ENCODE data around the gene CST8.

CST8 gene

DNA sequence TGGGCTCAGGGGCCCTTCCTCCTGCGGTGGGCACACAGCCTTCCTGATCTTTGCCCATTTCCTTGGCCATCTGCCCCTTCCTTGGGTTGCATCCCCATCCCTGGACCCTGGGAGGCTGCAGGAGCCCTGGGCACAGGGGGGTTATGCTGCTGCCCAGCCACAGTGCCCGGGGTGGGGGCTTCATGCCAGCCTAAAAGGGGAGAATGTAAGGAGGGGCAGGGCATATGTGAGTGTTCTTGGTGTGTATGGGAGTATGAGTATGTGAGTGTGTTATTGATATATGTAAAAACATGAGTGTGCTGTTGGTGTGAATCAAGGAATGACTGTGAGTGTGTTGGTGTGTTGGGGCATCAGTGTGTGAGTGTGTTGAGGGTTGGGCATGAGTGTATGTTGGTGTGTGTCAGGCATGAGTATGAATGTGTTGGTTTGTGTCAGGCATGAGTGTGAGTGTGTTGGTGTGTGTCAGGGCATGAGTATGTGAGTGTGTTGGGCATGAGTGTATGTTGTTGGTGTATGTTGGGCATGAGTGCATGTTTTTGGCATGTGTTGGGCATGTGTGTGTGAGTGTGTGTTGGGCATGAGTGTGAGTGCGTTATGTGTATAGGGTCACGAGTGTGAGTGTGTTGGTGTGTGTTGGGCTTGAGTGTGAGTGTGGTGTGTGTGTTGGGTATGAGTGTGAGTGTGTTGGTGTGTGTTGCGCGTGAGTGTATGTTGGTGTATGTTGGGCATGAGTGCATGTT, 14.7 kb upstream of the CST8 start:
- no peak for DNase-seq

DNA sequence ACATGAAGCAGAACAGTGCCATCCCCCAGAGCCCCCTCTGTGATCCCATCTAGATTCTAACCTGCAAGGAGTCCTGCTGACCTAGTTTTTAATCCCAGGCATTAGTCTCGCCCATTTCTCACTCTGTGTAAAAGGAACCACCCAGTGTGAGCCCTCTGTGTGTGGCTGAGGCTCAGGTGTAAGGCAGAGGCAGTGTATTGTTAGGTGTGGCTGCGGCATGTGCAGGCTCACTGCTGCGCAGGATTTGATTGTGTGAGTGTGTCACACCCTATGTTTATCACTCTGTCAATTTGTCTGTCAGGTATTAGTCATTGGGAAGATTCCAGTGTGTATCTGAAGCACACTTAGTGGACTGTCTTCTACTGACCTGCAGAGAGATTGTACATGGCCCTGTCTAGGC, 13.7 kb upstream of the CST8 start:
- no peak for DNase-seq

GRCh38 chr20:23479043-23479442, 11.9 kb upstream of the CST8 start:
- no peak for DNase-seq

DNA sequence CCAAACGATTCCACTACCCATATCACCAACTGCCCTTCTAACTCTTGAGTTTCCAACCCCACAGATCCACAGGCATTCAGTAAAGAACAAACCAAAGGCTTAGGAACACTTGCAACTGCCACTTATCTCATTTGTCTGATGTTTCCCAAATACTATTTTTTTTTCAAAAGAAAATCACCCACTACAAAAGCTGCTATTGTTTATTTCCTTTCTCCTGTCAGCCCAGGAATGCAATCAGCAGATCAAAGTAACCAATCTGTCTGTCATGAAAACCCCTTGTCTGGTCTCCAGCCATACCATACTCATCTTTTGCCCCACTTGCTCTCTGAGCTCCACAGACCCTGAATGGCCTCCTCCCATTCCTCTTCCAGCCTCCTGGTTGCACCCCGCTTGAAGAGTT, 8.8 kb upstream of the CST8 start:
- DNase-seq, result no peak

DNA sequence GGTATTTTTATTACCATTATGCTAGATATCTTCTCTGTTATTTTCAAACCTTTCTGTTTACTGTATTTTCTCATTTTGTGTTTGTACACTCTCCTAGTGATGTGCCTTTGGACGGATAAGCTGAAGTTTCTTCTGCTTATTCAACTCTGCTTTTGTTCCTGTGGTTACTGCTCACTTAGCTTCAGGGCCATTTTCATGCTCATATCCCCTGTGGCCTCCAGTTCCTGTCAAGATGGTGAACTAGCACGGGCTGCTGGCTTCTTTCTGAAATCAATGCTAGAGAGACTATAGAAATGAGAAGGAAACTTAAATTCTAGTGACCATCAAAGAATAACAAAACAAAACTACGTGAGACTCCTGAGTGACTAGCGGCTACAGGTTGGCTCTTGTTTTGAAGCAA, 6.8 kb upstream of the CST8 start:
- DNase-seq, result no peak

- DNase-seq, result no peak
Observed at GRCh38 chr20:23488470-23488869, 2.4 kb upstream of the CST8 start.

- no peak for DNase-seq
Observed at GRCh38 chr20:23488996-23489395, 1.9 kb upstream of the CST8 start.

GRCh38 chr20:23492292-23492691, 1.4 kb downstream of the CST8 start:
- DNase-seq, result no peak

GRCh38 chr20:23493172-23493772, 2.4 kb downstream of the CST8 start:
- DNase-seq, result no peak

- no peak for DNase-seq
Observed at GRCh38 chr20:23497536-23497935, 6.6 kb downstream of the CST8 start.

DNA sequence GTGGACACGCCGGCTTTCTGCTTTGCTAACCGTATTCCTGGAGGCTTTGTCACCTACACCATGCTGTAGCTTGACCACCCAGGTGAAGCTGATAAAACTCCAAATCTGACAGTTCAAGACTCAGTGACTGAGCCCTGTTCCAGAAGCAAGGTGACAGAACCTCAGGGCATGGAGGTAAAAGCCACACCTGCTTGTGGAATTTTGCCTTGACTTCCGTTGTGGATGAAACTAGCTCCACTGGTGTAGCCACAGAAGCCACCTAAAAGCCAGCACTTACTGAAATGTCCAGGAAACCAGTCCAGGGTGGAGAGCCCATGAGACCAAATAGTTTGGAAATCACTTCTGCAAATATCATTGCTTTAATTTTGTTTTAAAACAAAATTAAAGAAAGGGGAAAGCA, 11.0 kb downstream of the CST8 start:
- no peak for DNase-seq

DNA sequence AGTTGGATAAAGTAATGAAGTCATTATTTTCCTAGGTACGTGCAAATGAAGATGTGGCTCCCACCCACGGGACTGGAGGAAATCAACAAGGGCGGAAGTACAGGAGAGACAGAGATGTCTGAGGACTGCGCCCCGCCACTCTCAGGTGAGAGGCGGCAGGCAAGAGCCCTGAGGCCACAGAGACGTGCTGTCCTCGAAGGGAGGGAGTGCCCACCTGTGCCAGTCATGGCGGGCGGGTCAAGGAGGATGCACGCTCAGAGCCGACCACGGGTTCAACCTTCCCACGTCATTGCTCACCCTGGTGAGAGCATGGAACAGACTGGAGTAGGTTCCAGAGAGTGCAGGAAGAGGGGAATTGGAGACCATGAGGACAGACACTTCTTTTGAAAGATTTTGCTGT, 12.7 kb downstream of the CST8 start:
- DNase-seq, result no peak

DNA sequence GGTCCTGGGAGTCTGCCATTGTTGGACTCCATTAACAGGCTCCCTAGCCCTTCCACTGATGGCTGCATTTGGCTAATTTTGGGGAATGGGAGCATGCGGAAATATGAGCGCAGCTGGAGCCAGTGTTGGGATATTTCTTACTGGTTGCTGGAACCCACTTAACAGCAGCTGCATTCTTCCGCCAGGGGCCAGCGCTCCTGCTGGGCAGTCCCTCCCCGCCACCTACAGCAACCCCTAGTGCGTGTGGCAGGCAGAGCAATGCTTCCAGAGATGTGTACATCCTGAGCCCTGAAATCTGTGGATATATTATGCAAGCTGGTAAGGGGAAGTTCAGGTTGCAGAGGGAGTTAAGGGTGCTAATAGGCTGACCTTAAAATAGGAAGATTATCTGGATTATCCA, 16.4 kb downstream of the CST8 start:
- DNase-seq, result no peak

DNA sequence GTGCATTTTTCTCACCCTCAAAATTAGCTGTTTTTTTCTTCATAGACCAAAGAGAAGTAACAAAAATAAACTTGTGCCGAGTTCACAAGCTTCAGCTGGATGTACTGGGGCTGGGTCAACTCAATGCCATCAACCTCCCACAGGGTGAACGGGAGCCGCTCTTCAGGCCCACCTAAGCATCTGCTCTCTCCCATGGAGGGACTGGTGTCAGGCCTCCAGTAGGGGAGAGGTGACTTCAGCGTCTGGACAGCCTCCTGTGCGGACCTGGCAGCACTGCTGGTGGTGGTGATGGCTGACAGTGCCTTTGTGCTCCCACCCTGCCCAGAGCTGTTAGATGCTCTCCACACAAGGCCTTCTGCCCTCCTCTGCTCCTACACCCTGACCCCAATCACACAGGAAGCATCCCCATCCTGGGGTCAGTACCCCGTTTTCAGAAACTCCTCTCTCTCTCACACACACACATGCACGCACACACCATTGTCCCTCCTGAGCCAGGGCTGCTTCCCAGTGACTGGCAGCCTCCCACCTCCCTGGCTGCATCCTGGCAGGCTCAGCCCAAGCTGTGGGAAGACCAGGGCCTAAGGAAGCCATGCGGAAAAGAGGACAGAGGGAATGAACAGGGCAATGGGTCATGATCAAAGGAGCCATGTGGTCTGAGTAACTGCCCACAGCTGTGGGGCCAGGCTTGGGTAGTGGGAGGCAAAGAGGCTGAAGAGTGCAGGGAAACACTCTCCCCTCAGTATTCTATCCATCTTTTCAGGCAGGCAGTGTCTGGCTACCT, 17.7 kb downstream of the CST8 start:
- no peak for DNase-seq

- DNase-seq, result no peak
Observed at GRCh38 chr20:23509247-23509913, 18.5 kb downstream of the CST8 start.

DNA sequence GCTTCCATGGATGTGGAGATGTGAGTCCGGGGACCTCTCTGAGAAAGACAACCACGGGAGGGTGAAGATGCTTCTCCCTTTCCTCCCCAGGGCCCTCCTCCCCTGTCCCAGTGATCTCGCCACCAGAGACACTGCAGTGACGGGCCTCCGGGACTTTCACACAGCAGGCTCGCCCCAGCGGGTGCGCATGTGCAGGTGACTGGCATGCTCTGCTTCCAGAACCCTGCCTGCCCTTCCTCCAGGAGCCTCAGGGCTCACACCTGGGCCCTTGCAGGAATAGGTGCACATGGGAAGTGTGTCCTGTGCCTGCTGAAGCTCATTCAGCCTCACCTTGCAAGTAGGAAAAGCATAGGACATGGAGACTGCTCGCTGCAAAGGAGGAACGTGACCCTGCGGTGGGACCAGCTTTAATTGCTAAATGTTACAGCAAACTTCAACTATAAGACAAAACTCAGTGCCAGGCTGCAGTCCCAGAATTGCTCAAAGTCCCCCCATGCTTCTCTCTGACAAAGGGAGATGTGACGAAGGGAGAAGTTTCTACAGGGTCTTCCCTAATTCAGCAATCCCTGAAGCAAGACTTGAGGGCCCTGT, 19.2 kb downstream of the CST8 start:
- DNase-seq, result no peak

GRCh38 chr20:23513164-23513563, 22.2 kb downstream of the CST8 start:
- DNase-seq, result no peak

- no peak for DNase-seq
Observed at GRCh38 chr20:23514848-23515247, 23.9 kb downstream of the CST8 start.

GRCh38 chr20:23515250-23515939, 24.5 kb downstream of the CST8 start:
- DNase-seq, result no peak

GRCh38 chr20:23517719-23518118, 26.8 kb downstream of the CST8 start:
- DNase-seq, result no peak

DNA sequence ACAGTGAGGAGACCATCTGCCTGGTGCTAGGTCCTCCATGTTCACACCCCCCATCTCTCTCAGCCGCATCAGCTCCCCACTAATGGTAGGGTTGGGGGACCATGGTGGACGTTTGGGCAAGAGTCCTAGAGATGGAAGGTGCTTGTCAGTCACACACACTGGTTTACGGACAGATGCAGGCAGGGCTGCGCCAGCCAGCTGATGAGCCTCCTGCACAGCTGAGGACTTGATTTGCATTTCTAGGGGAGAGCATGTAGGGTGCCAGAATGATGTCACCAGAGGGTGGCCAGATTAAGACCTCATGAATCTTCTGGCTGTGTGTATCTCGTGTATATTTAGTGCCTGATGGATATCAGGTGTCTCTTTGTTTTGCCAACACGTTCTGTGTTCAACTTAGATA, 28.6 kb downstream of the CST8 start:
- no peak for DNase-seq

GRCh38 chr20:23520185-23520584, 29.3 kb downstream of the CST8 start:
- DNase-seq, result no peak

GRCh38 chr20:23524146-23524545, 33.2 kb downstream of the CST8 start:
- DNase-seq, result no peak

Data from NCI-H1930 (cell line).